DOHH2 (cell line): Measurements from ENCODE around the gene XRCC5.

Experiments used
- H3F3A ChIP-seq: fragments of 200-600 bp; sonication (generic), shearing (Covaris generic); 2 replicates; pipeline ENCODE4 v1.6.0; 2016; ENCODE audit warnings: antibody characterized with exemption, mild to moderate bottlenecking; ENCODE audit not compliant: control insufficient read depth, insufficient read depth
- H3K27ac ChIP-seq: fragments of 200-600 bp; sonication (generic); 2 replicates; pipeline ENCODE4 v1.5.1; 2014; ENCODE audit warnings: low read depth, mild to moderate bottlenecking, low read length, moderate library complexity
- H3K27me3 ChIP-seq: fragments of 200-600 bp; sonication (generic); 2 replicates; pipeline ENCODE4 v1.6.1; 2014; ENCODE audit warnings: mild to moderate bottlenecking, low read length, mixed read lengths; ENCODE audit not compliant: control insufficient read depth
- H3K36me3 ChIP-seq: fragments of 200-600 bp; sonication (generic); 2 replicates; pipeline ENCODE4 v1.6.1; 2014; ENCODE audit warnings: mild to moderate bottlenecking, low read length, moderate library complexity, mixed read lengths; ENCODE audit not compliant: control insufficient read depth
- H3K4me1 ChIP-seq: fragments of 200-600 bp; sonication (generic); 2 replicates; pipeline ENCODE4 v1.6.1; 2014; ENCODE audit warnings: mild to moderate bottlenecking, low read length, mixed read lengths; ENCODE audit not compliant: control insufficient read depth
- H3K4me2 ChIP-seq: fragments of 200-600 bp; sonication (generic); 2 replicates; pipeline ENCODE4 v1.6.0; 2014; ENCODE audit warnings: mild to moderate bottlenecking, low read length, moderate library complexity
- H3K4me3 ChIP-seq: fragments of 200-600 bp; sonication (generic); 2 replicates; pipeline ENCODE4 v1.5.1; 2014; ENCODE audit warnings: mild to moderate bottlenecking, low read length, mixed read lengths
- H3K79me2 ChIP-seq: fragments of 200-600 bp; sonication (generic); 2 replicates; pipeline ENCODE4 v1.6.1; 2014; ENCODE audit warnings: mild to moderate bottlenecking, low read length, mixed read lengths; ENCODE audit not compliant: control insufficient read depth
- H3K9me2 ChIP-seq: fragments of 200-600 bp; sonication (generic); replicated peaks from 2 replicates; pipeline ENCODE4 v1.6.1; 2014; ENCODE audit warnings: mild to moderate bottlenecking, low read length, mixed read lengths; ENCODE audit not compliant: control insufficient read depth
- H3K9me3 ChIP-seq: fragments of 200-600 bp; sonication (generic); 2 replicates; pipeline ENCODE4 v1.6.1; 2014; ENCODE audit warnings: antibody characterized with exemption, low read length, mixed read lengths; ENCODE audit not compliant: control insufficient read depth, insufficient read depth
- H4K20me1 ChIP-seq: fragments of 200-600 bp; sonication (generic); 2 replicates; pipeline ENCODE4 v1.6.0; 2014; ENCODE audit warnings: low read depth, mild to moderate bottlenecking, antibody characterized with exemption, low read length, moderate library complexity; ENCODE audit not compliant: control insufficient read depth, insufficient read depth
- CTCF ChIP-seq: fragments of 200-600 bp; sonication (generic); IDR thresholded peaks from one replicate; pipeline ENCODE4 v1.5.1; 2014; ENCODE audit warnings: antibody characterized with exemption, mild to moderate bottlenecking, low read depth, low read length; ENCODE audit not compliant: poor library complexity, severe bottlenecking
- EZH2phosphoT487 ChIP-seq: fragments of 200-600 bp; sonication (generic); IDR thresholded peaks from 2 replicates; pipeline ENCODE4 v1.6.1; 2017; ENCODE audit warnings: borderline replicate concordance, mild to moderate bottlenecking, antibody characterized with exemption, low read length, moderate library complexity, mixed read lengths

XRCC5 gene

GRCh38 chr2:216113572-216113971 is 4.4 kb downstream of the XRCC5 start:
- H3K27me3 ChIP-seq = no peaks in the 10 kb centered on the region
- peaks cover 87% of the 10 kb centered on the region for H3K79me2 ChIP-seq
- H3K9me3 ChIP-seq = no peaks in the 10 kb centered on the region
- H3K4me3 ChIP-seq = peak overlapping the region; percentile 33; the same call in 1 of the 2 replicates
- peaks cover 89% of the 10 kb centered on the region for H3K36me3 ChIP-seq
- H3K9me2 ChIP-seq = no peaks in the 10 kb centered on the region
- H3K4me1 ChIP-seq = peaks cover 61% of the 10 kb centered on the region
- TF ChIP-seq EZH2phosphoT487 (no peak), CTCF (no peak)
- peaks cover 51% of the 10 kb centered on the region for H3F3A ChIP-seq
- peak overlapping the region; percentile 40 for H3K27ac ChIP-seq
- peak overlapping the region; percentile 91 for H3K4me2 ChIP-seq
- H4K20me1 ChIP-seq = peaks cover 43% of the 10 kb centered on the region

DNA sequence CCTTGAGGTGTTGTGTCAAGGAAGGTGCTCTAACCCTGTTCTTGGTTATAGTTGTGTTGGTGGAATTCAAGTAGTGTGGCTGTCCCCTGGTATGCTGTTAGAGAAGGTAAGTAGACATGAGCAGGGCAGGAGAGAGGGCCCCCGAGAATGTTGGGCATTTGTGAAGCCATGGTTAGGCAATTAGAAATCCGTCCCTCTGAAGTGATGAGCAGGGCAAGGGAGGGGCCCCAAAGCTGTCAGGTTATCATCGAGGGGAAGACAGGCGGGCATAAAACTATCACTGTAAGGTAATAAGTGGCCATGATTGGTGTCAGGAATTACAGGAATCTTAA is 5.2 kb downstream of the XRCC5 start:
- Histone ChIP-seq H4K20me1 (peaks cover 43% of the 10 kb centered on the region), H3K4me1 (peaks cover 60% of the 10 kb centered on the region), H3K36me3 (peaks cover 96% of the 10 kb centered on the region)

DNA sequence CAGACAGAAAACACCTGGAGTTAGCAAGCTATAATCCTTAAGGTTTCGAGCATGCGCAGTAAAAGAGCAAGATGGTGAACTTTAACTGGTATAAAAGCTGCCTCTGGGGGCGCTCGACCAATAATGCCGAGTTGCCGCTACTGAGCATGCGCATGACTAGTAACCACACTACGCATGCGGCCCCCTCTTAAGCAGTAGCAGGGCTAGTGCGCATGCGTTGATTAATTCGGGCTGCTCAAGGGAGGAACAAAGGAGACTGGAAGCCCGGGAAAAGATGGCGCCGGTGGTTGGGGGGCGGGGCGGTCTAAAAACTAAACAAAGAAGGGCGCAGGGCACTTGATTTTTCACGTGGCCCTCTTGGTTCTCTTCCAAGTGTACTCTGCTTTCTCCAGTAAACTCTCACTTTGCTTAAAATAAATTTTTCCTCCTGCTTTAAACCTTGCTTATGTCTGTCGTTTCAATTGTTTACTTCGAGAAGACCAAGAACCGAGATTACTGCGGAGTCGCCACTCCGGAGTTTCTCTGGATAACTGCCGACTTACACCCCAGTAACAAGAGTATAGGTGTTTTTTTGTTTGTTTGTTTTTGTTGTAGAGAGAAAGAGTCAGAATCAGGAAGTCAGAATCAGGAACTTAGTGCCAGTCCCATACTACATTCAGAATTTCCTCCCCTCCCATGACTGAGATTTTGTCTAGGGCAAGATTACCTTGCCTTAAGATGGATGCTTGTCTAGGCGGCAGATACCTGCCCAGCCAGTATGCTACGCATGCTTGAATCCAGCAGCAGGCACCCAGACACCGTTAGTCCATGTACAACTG is 5.8 kb downstream of the XRCC5 start:
- H3K4me2 ChIP-seq = peak overlapping the region; percentile 91
- no peak for TF ChIP-seq EZH2phosphoT487
- peak; percentile 90 for TF ChIP-seq CTCF
- no peaks in the 10 kb centered on the region for H3K9me2 ChIP-seq
- no peaks in the 10 kb centered on the region for H3K27me3 ChIP-seq
- no peaks in the 10 kb centered on the region for H3K9me3 ChIP-seq
- H3K36me3 ChIP-seq = peaks cover 98% of the 10 kb centered on the region
- H3K27ac ChIP-seq = peak overlapping the region; percentile 49
- H4K20me1 ChIP-seq = peaks cover 43% of the 10 kb centered on the region
- H3F3A ChIP-seq = peaks cover 49% of the 10 kb centered on the region
- peak overlapping the region; percentile 82 for H3K4me3 ChIP-seq
- peaks cover 60% of the 10 kb centered on the region for H3K4me1 ChIP-seq
- H3K79me2 ChIP-seq = peaks cover 92% of the 10 kb centered on the region

More for the DNA sequence above, 5.2 kb downstream of the XRCC5 start:
- H3F3A ChIP-seq = peaks cover 51% of the 10 kb centered on the region
- H3K79me2 ChIP-seq = peaks cover 92% of the 10 kb centered on the region
- peak overlapping the region; percentile 82 for H3K4me3 ChIP-seq
- no peaks in the 10 kb centered on the region for H3K9me3 ChIP-seq
- TF ChIP-seq EZH2phosphoT487 (no peak), CTCF (no peak)
- H3K27me3 ChIP-seq = no peaks in the 10 kb centered on the region
- no peaks in the 10 kb centered on the region for H3K9me2 ChIP-seq
- H3K27ac ChIP-seq = peak overlapping the region; percentile 40
- H3K4me2 ChIP-seq = peak overlapping the region; percentile 91
